Activated CD4-positive, alpha-beta T cell treated with anti-CD3 and anti-CD28 coated beads for 4 hours (primary cell): ENCODE results near the gene WLS.

Experiments used
- DNase-seq, 2 donors: peaks; one replicate each; pipeline ENCODE4 v3.0.0-alpha.2; 2020

WLS gene

DNA sequence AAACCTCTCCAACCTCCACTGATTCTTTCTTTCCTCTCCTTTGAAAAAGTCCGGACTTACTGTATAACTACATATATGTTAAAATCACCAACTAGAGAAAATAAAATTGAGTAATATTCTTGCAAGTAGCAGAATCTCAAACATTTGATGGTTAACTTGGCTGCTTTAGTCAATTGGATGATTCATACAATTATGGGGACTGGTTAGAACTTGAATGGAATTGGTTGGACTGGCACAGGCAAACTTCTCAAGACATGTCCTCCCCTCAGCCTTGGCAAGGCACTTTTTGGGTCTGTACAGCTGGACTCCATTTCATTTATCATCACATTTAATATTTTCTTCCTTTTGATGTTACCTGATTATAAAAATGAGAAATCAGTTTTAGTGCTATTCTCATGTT, 6.5 kb downstream of the WLS start:
- no peak for DNase-seq

DNA sequence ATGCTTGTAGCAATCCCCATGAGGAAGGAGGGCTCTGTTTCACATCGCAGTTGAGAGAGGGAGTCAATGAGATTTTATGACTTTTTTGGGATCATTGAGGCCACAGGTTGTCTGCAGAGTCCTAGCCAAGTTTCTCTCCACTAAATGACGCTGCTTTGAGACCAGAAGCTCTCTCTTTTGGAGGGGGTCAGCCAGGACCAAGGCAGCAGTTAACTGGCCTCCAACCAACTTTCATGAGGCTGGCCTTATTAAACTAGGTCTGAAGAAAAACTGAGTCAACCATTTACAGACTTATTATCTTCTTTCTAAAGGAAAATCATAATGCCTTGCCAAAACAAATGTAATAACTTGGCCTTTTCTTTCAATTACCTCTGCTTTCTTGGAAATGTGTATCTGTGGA, 8.6 kb downstream of the WLS start:
- DNase-seq = no peak

DNA sequence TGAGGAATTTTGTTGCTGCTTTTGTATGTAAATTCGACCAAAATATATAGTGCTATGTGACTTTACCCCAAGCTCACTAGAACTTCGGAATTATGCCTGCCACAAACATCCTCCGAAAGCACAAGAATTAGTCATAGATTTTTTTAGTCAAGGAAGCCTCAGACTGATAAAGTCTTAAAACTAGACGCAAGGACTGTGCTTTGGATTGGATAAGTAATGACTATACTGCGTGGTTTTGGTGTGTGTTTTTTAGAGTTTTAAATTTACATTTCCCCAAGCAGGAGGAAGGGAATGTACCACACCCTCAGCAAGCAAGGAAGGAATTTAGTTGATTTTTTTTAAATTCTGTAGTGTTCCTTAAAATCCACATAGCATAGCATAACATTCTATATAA, 10.3 kb downstream of the WLS start:
- DNase-seq = no peak

DNA sequence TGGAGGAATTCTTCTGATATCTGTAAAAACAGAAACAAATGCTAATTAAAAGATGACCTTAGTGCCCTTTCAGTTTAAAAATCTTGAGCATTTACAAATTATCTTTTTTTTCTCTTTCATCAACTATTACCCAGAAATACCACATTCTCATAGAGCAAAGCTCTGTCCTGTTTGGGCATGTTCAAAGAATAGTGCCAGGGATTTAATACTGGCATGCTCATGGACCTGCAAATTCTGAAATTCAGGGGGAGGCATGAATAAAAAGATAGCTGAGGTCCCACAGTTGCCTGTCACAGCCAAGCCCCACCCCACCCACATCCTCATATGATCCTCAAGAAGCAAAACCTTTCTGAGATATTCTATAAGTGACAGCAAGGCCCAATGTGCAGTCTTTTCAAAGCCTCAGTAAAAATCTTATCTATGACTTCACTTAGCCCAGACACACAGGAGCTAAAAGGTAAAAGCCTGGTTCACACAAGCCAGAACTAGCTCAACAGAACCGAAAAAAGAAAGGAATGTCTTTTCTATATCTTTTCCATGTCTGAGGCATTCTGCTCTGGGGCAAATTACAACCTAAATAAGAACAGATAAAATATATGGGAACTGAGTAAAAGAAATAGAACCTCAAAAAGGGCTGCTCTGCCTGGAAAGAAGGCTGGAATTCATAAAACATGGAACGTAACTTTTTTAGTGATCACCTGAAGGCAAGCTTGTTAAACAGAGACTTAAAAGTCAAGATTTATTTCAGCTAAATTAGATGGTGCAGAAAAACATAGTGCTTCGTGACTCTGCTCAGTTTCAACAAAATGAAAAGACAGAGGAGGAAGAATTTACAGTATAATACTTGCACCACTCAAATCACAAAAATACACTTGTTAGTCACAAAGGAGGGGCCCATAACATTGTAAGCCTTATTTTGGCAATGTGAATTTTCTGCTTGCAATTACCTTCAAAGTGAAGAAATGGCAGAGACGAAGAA, 11.0 kb downstream of the WLS start:
- no peak for DNase-seq

DNA sequence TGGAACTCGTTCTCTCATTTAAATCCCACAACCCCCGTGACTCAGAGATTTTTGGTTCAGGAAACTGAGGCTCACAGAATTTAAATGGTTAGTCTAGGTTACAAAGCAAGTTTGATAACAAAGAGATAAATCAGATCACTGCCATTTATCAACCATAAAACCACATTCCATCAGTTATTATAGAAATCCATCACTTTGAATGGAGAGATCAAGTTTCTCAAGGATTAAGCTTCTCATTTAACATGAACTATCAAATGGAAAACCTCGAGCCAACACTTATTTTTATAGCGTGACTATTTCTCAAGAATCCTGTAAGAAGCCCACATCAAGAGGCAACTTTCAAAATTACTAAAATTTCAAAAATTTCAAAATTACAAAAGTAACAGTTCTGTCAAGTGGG, 11.9 kb downstream of the WLS start:
- DNase-seq = no peak

DNA sequence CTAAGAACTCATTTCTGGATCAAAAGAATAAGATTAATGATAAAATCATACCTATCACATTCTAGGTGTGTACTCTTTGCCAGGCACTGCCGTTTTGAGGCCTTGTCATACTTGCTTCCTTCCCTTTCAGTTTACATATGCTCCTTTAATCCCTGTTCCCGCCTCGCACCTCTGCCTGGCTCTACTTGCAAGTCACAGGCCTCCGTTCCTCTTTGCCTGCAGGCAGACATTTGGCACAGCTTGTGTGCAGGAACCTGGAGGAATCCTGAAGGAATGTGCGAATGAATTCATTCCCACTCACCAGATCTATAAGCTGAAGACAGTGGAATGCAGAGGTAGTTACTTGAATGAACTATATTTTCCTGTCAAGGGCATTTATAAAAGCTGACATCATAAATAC, 13.8 kb downstream of the WLS start:
- no peak for DNase-seq

DNA sequence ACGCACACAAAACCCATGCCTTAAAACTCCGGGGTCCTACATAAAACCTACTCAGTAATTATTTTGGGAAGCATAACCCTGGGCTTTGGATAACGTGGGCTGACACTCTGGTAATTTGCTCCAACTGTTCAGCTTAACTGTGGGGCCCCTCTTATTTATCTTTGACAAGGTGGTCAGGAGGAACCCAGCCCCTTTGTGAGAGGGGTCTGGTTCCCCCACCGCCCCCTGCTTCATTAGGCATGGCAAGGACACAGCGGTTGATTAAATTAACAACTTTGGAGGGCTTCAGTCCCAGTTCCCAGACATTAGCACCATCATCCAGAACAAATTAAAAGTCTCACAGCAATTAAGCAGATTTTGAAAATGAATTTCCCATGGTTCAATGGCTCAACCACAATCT, 14.7 kb downstream of the WLS start:
- DNase-seq = no peak

DNA sequence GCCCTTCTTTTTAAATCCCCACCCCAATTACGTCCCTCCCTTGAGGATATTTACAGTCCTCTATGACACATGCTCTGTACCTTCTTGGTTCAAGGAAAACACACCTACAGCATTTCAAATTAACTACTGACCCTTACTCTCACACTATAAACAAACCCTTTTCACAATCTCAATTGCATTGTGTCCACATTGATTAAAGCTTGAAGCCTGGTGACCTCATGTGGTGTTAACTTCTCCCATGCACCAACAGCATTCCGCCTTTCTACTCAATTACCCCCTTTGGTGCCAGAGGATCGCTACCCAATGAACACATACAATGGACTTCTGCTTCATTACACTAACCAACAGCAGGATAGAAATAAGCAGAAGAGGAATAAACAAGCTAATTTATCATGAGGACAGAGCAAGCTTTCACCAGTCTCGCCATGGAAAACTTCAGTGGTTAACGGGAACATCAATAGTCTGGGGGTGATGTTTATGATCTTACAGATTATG, 15.2 kb downstream of the WLS start:
- DNase-seq = no peak

DNA sequence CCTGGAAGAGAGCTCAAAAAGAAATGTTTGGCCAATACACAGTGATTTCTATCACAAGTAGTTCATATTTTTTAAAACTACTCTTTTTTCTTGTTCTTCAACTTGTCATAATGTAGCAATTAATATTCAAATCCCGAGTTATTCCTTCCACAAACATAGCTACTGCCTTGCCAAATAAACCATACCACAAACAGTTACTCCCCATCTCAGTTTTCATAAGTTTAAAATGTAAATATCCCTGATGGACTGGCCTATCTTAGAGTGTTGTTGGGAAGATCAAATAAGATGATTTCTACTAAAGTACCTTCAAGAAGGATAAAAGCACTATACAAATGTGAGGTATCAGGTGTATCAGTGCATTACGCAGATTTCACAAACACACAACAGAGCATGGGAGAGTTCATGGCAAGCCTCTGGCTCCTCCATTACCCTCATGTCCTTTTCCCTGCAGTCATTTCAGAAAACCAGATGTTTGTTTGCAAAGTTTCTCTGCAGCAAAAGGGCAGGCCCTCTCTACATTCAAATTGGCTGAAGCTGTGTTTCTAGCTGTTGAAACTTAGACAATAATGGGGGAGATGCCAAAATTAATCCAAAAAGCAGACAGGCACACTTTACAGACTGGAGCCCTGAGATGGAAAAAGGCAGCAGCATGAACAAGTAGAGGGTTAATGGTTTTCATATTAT, 16.1 kb downstream of the WLS start:
- no peak for DNase-seq

DNA sequence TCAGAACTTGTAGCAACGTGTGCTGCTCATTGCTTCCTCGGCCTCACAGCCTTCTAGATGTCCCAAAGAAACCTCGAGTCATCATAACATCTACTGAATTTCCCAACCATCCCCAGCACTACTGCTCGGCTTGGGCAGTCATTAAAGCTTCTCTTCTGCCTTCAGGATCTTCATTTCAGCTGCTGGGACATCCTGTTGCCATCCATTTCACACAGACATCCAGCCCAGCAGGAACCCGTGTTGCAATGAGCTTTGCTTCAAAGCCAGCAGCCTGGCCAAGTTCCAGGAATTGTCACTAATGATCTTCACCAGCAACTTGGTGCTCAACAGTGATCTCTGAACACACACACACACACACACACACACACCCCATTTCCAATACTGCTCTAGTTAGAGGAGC, 18.5 kb downstream of the WLS start:
- DNase-seq = no peak

DNA sequence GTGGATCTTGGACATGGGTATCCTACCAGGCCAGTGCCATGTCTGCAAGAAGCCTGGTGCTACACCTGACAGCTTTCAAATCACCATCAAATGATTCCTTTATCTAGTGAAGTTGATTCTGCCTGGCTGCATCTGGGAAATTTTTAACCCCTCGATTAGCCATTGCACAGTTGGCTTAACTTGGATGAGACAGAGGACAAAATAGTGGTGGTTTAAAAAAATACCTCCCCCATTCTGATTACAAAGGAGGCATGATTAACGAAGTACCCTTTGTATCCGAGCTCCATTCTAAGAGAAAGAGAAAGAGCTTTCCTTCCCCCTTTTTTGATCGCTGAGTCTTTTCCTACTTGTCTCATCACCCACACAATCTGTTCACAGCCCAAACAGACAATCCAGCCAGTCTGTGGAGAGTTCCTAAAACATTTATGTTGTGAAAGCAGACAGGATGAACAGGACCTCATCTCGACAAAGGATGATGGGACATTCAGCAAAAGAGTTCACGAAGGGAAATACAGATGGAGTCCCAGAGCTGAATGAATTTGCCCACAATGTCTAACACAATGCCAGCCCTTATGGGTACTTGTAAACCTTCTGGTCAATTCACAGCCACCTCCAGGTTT, 20.5 kb downstream of the WLS start:
- no peak for DNase-seq

DNA sequence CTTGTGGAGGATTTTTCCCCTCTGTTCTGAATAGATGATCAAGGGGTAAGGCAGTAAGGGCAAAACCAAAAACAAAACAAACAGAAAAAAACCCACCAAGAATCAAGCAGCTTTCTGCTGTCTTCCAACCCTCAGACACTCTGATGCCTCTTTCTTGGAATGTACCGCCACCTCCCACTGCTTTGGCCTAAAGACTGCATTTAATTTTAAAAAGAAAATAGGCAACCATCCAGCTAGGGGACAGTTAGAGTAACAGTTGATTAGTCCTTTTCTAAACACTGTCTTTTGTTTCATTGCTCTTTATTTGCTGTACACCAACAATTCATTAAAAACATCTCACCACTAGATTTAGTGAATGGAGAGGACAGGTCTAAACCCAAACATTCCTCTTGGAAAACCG, 21.5 kb downstream of the WLS start:
- DNase-seq = no peak

DNA sequence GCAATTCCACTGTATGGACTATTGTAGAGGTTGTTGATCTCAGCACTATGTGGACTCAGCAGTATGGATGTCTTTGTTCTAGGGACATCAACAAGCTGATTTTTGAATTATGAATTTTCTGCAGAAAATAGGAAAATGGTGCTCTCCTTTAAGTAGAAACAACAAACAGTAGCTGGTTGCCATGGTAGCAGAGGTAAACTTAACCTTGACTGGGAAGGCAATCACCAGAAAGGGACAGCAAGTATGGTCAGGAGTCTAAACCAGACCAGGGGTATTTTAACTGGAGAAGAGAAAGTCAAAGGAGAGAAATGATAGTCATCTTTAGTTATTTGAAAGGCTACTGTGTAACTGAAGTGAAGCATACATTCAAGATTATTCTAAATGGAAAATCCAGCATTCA, 22.3 kb downstream of the WLS start:
- DNase-seq = no peak

DNA sequence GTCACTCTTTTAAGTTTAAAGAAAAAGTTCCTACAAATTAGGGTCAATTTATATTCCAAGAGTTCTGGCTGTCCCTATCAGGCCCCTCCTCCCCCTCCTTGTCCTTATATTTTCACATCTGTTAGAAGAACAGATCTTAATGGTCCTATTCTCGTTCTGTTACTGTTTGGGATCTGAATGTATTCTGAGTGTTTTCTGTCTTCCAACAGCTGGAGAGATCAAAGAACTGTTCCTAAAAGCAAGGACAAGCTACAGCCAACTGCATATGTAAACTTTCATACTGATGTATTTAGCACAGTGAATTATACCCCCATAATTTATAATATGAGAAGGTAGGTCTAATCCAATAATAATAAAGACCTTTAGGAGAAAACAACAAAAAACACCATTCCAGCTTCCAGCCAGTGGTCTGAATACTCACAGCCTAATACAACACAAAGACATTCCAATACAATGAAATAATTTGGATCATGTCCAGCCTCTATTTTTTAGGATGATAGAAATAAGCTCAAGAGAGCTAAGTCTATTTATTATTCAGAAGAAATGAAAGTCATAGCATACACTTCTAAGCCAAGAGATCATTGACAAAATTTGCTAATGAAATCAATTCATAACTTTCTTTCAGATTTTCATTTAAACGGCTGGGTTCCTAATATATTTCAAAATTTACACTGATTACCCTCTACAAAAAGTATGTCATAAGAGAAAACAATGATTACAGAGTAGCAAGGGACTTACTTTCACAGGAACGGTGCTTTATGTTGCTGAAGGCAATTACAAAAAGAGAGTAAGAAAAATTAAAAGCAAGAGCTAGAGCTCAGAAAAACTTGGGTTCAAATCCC, 25.3 kb downstream of the WLS start:
- no peak for DNase-seq

DNA sequence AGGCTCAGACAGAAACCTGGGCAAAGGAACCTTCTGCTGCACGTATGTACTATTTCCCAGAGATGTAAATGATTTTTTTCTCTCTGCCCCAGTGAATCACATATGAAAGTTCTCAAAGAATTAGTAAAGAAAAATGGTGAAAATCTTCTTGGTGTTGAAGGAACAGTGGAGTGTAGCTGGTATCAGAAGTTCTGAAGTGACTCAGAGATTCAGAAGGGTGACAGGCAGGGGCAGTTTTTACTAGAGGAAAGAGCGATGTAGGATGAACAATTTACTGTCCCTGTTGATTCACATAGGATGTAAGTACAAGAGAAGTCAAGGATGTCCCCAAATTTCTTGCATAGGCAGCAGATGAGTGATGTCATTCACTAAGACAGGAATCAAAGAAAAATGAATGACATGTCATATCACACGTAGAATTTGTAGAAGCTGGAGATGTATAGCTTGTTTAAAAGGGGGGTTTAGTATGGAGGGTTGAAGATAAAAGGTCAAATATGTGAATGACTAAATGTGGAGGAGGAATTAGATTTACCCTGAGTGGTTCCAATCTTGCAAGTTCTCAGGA, 26.4 kb downstream of the WLS start:
- no peak for DNase-seq

DNA sequence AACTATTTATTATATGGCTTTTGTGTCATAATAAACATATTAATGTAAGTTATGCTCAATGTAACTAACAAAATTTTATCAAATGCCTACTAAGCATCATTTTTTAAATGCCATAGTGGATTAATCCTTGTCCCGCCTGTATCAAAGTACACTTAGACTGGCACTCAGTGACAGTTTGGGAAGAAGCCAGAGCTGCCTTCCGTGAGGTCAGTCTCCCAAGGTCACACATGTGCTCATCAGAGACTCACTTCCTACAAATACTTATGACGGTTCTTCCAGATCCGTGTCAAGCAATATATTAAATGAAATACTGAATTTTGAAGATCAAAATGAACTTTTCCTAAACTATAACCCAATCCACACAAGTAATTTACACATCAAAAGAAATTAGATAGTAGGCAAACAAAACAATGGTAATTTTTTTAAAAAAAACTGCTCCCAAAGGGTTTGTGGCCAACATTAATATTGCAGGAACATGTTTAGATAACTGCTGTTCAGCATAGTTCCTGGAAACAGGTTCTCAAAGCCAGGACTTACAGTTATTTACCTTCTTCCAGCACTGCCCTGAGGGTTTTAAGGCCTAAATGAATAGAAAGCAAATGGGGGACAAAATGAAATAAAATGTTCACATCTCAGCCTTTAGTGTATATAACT, 27.2 kb downstream of the WLS start:
- DNase-seq = no peak

DNA sequence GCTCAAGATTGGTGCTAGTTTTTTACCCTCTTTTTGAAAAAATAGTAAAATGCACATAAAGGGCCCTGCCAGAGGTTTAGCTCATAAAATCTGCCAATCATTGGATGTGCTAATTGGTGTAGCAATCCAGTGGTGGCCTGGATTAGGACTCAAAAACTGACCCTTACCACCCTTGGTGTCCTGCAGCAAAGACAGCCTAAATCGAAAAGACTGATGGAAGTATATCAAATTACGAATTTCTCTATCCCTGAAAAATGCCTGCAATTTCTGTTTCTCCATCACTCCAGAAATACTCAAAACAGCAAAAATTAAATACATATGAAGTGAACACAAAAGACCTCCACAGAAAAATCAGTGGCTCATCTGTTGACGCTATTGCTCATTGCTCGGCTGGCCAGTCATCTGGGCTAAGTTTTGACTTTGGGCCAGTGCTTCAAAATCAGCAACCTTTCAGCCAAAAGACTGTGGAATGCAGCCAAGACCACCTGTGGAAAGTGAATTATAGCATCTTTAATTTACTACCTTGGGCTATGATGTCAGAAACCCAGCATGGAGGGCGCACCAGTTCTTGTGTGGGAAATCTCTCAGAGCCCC, 30.0 kb downstream of the WLS start:
- DNase-seq = no peak

DNA sequence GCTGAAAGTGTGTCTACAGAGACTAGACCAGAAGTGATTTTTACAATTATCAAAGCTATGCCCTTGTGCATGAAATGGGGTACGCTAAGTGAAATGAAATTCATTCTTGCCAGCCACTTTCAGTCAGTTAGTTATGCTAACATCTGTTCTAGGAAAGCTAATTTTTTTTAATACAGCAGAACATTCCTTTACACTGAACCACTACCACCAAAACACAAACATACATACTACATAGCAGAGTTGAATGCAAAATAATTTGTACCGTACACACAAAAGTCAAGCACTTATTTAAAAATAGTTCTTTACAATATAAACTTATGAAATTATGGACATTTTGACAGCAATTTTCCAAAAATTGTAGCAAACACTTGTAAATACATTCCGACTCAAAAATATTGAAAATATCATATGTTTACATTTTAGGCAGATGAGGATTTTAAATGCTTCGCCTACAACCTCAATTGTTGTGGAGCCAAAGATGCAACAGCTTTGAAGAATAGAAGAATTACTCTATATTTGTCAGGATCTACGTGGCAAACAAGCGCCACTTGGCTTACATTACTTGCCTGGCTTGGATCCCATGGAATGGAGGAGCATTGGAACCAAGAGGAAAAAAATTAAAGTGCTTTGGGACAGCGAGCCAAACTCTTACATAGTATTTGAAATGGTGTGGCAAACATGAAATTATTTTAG, 30.6 kb downstream of the WLS start:
- no peak for DNase-seq

DNA sequence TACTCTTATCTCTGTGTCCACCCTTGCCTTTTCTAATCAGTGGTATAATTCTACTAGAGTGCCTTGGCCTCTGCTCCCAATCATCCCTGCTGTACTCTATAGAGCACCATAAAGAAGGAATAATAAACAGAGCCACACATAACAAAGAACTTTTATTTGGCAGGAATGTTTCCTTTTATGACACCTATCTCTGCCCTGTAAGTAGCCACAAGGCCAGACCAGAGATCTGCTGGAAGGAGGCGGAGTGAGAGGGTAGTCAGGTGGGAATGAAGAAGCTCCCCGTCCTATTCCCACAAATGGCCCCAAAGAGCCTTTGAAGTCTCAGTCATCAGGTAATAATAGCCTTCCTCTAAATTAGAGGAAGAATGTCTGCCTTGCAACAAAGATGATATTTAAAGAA, 32.7 kb downstream of the WLS start:
- no peak for DNase-seq

DNA sequence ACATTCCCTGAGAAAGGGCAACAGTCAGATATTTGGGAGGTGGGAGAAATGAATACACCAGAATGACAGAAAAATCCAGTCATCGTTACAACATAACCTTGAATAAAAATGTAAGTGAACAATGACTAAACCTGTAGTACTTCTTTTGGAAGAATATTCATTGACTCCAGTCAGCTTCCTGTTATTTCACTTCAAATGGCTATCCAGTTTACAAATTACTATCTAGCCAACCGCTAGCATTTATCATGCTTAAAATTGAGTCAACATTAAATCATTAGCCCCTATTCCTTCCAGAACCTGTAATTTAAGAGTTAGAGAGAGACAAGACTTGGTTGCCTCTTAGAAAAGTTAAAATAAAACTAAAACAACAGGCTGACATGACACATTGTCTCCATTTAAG, 33.6 kb downstream of the WLS start:
- no peak for DNase-seq

DNA sequence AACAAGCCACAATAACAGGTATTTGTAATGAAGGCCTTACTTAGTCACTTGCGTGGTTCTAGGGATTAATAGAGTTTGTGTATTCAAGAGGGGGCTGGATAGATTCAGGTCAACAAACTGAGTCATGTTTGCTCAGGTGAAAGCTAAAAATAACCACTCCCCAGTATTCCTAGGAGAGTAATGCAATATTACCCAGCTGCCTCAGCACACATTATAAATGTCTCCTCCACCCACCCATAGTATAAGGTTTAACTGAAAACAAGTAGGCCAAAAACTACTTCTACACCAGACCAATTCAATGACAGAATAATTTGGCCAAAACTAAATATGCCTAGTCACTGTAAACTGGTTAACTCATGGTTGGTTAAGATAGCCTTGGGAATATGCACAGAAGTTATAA, 34.4 kb downstream of the WLS start:
- no peak for DNase-seq
